ENCODE measurements around the gene RPTOR. TPM values are rescaled to one million over a fixed set of nuclear protein-coding genes. Genes with fewer than 3 reads are reported as not detected.

The RPTOR gene
- total RNA-seq, 1 donor from 2014 or later: 32.0 TPM

GRCh38 chr17:80778716-80779115 lies 234.1 kb downstream of the RPTOR start:
- peaks cover 2% of the 10 kb centered on the region for H3K36me3 ChIP-seq (ENCODE audit: insufficient read depth, low read length)
- no peak overlapping the region for H3K27ac ChIP-seq (ENCODE audit: low read depth, low read length)
- H3K27me3 ChIP-seq (ENCODE audit: insufficient read depth, low read length): no peaks in the 10 kb centered on the region
- H3K36me3 Mint-ChIP-seq (ENCODE audit: low read depth, unreplicated experiment): peaks cover 22% of the 10 kb centered on the region
- H3K27ac Mint-ChIP-seq (ENCODE audit: unreplicated experiment): no peak overlapping the region
- H3K4me3 Mint-ChIP-seq (ENCODE audit: unreplicated experiment): no peak overlapping the region
- no peak overlapping the region for H3K4me2 ChIP-seq (ENCODE audit: low read length)
- DNase-seq (ENCODE audit: low read depth): no peak
- H3K79me2 ChIP-seq (ENCODE audit: insufficient read depth, low read length): no peaks in the 10 kb centered on the region
- H3K9me3 ChIP-seq (ENCODE audit: insufficient read depth, low read depth, low read length): no peaks in the 10 kb centered on the region
- H3K9ac ChIP-seq (ENCODE audit: low read length): no peak overlapping the region
- no peaks in the 10 kb centered on the region for H3K9me3 Mint-ChIP-seq (ENCODE audit: unreplicated experiment)
- no peak for FAIRE-seq
- H3K27me3 Mint-ChIP-seq (ENCODE audit: low read depth, unreplicated experiment): no peaks in the 10 kb centered on the region
- H3K4me1 ChIP-seq (ENCODE audit: insufficient read depth, low read length): peaks cover 14% of the 10 kb centered on the region
- no peak for TF ChIP-seq EZH2 (IDR thresholded peaks at IDR 0.05; ENCODE audit: insufficient read depth, low read length)
- TF ChIP-seq CTCF (IDR thresholded peaks at IDR 0.05; ENCODE audit: insufficient read depth, low read depth, low read length): no peak
- H3K4me3 ChIP-seq (ENCODE audit: insufficient read depth, low read depth, low read length): no peak overlapping the region
- no peaks in the 10 kb centered on the region for H4K20me1 ChIP-seq (ENCODE audit: insufficient read depth, low read length)
- no peak overlapping the region for H2AFZ ChIP-seq (ENCODE audit: low read depth, low read length)
- peaks cover 19% of the 10 kb centered on the region for H3K4me1 Mint-ChIP-seq (ENCODE audit: low read depth, unreplicated experiment)

- Mint-ChIP-seq H3K27ac (ENCODE audit: unreplicated experiment) (no peak overlapping the region), H3K4me1 (ENCODE audit: low read depth, unreplicated experiment) (peaks cover 19% of the 10 kb centered on the region)
- H3K27ac ChIP-seq (ENCODE audit: low read depth, low read length): no peak overlapping the region
Observed at GRCh38 chr17:80779336-80779735, 234.7 kb downstream of the RPTOR start.

More at GRCh38 chr17:80779336-80779735, 234.7 kb downstream of the RPTOR start:
- Histone ChIP-seq H4K20me1 (ENCODE audit: insufficient read depth, low read length) (no peaks in the 10 kb centered on the region), H3K4me2 (ENCODE audit: low read length) (no peak overlapping the region), H2AFZ (ENCODE audit: low read depth, low read length) (no peak overlapping the region), H3K9me3 (ENCODE audit: insufficient read depth, low read depth, low read length) (no peaks in the 10 kb centered on the region), H3K36me3 (ENCODE audit: insufficient read depth, low read length) (peaks cover 2% of the 10 kb centered on the region), H3K4me3 (ENCODE audit: insufficient read depth, low read depth, low read length) (no peak overlapping the region), H3K27me3 (ENCODE audit: insufficient read depth, low read length) (no peaks in the 10 kb centered on the region), H3K9ac (ENCODE audit: low read length) (no peak overlapping the region), H3K79me2 (ENCODE audit: insufficient read depth, low read length) (no peaks in the 10 kb centered on the region), H3K4me1 (ENCODE audit: insufficient read depth, low read length) (peaks cover 12% of the 10 kb centered on the region)
- no peak for TF ChIP-seq EZH2 (IDR thresholded peaks at IDR 0.05; ENCODE audit: insufficient read depth, low read length)
- TF ChIP-seq CTCF (IDR thresholded peaks at IDR 0.05; ENCODE audit: insufficient read depth, low read depth, low read length): no peak
- Mint-ChIP-seq H3K27me3 (ENCODE audit: low read depth, unreplicated experiment) (no peaks in the 10 kb centered on the region), H3K9me3 (ENCODE audit: unreplicated experiment) (no peaks in the 10 kb centered on the region), H3K4me3 (ENCODE audit: unreplicated experiment) (no peak overlapping the region), H3K36me3 (ENCODE audit: low read depth, unreplicated experiment) (peaks cover 19% of the 10 kb centered on the region)
- no peak for DNase-seq (ENCODE audit: low read depth)
- no peak for FAIRE-seq
